Psoas muscle (tissue), 8 donors: Measurements from ENCODE around the gene BLOC1S4. TPM values are rescaled to one million over a fixed set of nuclear protein-coding genes. Genes with fewer than 3 reads are reported as not detected.

Experiments used
- ATAC-seq, 4 donors: fragments of 200-7000 bp; cut with Tn5 transposase; one replicate each; pipeline ENCODE4 v1.9.1; 2020; ENCODE audit warnings: moderate library complexity in 3 of 4, mild to moderate bottlenecking in 2 of 4
- DNase-seq, 2 donors: peaks; one replicate each; pipeline ENCODE4 v3.0.0-alpha.2; 2020
- H3K27ac ChIP-seq: fragments of 200-600 bp; one replicate; pipeline ENCODE4 v1.8.0; 2022
- H3K27me3 ChIP-seq, 3 donors: fragments of 200-600 bp in 1 of 3; one replicate each; pipeline versions ENCODE4 v1.6.1 to v1.8.0; 2013 to 2022; ENCODE audit warnings: low read length in 2 of 3, mild to moderate bottlenecking in 2 of 3, moderate library complexity in 1 of 3; ENCODE audit not compliant: insufficient read depth in 3 of 3
- H3K36me3 ChIP-seq, 2 donors: fragments of 200-600 bp in 1 of 2; one replicate each; pipeline versions ENCODE4 v1.6.1 to v1.8.0; 2013 to 2022; ENCODE audit warnings: low read depth in 1 of 2, mild to moderate bottlenecking in 1 of 2, moderate library complexity in 1 of 2; ENCODE audit not compliant: insufficient read depth in 1 of 2
- H3K4me1 ChIP-seq: fragments of 200-600 bp; one replicate; pipeline ENCODE4 v1.8.0; 2022
- H3K4me3 ChIP-seq: fragments of 200-600 bp; one replicate; pipeline ENCODE4 v1.8.0; 2022; ENCODE audit warnings: mild to moderate bottlenecking
- H3K9me3 ChIP-seq: fragments of 200-600 bp; one replicate; pipeline ENCODE4 v1.8.0; 2022
- CTCF ChIP-seq: fragments of 200-600 bp; IDR thresholded peaks from one replicate; pipeline ENCODE4 v1.8.0; 2022; ENCODE audit warnings: antibody characterized with exemption
- WGBS, 3 donors: extraction: QIAGEN DNeasy Blood & Tissue Kit; methylation state at CpG; one replicate each; pipeline versions ENCODE4 v1.1.6 to v1.1.7; 2013; 5-methylcytosine and 5-hydroxymethylcytosine counted together
- intact Hi-C, 2 donors: fragments of 100-400 bp; cut with DNase I; formaldehyde crosslinking; loops; one replicate each; pipeline versions ENCODE4 v1.11.0 to v1.14.2; 2022
- polyA plus RNA-seq, 3 donors: library from polyadenylated mRNA; stranded (reverse); fragments of 200-250 nt; gene quantifications; one replicate each; pipeline ENCODE4 v1.2.3, GENCODE V29; 2013
- total RNA-seq, 4 donors: library from RNA; stranded (reverse); fragmentation: NEBNext Ultra II Directional in 2 of 4; extraction: Animal tissue kit (Norgen Biotek cat#: 25700) in 2 of 4; gene quantifications; one replicate each; pipeline versions ENCODE4 v1.2.1 to v1.2.4, GENCODE V29; 2021 to 2023
- donor health status: healthy with polysubstance abuse.
- donor health status: DM: no; HTN: no; CAD: no; lungs with moderate emphysema.
- donor health status: Bipolar disorder and iron deficiency.
- donor health status: healthy.
- donor health status: DM: yes; HTN: yes; CAD: no.
- donor health status: DM: no; HTN: no; CAD: no.
- donor health status: DM: no; HTN: no; CAD: no.
- donor health status: DM: yes; HTN: yes; CAD: no.

Gene BLOC1S4
- total and polyA plus RNA-seq, 7 donors: 7.6 to 15.0 (median 13.4) TPM

- peak; percentile 12 for TF ChIP-seq CTCF
- Histone ChIP-seq H3K27me3 (no peaks in the 10 kb centered on the region), H3K27ac (peak within 1 kb of the TSS; percentile 85), H3K4me1 (peaks cover 47% of the 10 kb centered on the region), H3K4me3 (peak within 1 kb of the TSS; percentile 97), H3K36me3 (peaks cover 0 to 13% of the 10 kb centered on the region in 2 donors), H3K9me3 (no peaks in the 10 kb centered on the region)
- peak; percentile 98 for DNase-seq
- peak; percentile 92 to 95 (median 94) for ATAC-seq
- 0 to 1% (median 1%) methylated on average over 72 of the region's 72 CpGs for WGBS, 3 donors
- intact Hi-C loops: loop anchor here (2.0 to 10.0 kb wide), 2 partner anchors 69 to 275 kb away; partner anchors contain the start of gene MRFAP1 (in 1 of the 2)
These were observed 6.5 kb upstream of the BLOC1S4 start, which contains the start of gene MRFAP1L1 for GRCh38 chr4:6709230-6710114. Gene MRFAP1L1, minus strand, starts transcription at chr4:6709865. Its CDS starts 236 bp downstream, at chr4:6709629.

- no peak for TF ChIP-seq CTCF
- intact Hi-C loops: loop anchor here in 1 of 2 donors (10.0 kb wide), 1 partner anchor 275 kb away; no protein-coding TSS in a partner anchor
- Histone ChIP-seq H3K27ac (peak overlapping the region; percentile 85), H3K36me3 (peaks cover 0 to 13% of the 10 kb centered on the region in 2 donors), H3K27me3 (no peaks in the 10 kb centered on the region), H3K4me1 (peaks cover 41% of the 10 kb centered on the region), H3K9me3 (no peaks in the 10 kb centered on the region), H3K4me3 (peak overlapping the region; percentile 97)
- peak in 3 of 4 donors; percentile 7 to 22 (median 12) for ATAC-seq
- 9 to 14% (median 11%) methylated on average over 6 of the region's 6 CpGs for WGBS, 3 donors
- DNase-seq: no peak
These were observed 5.7 kb upstream of the BLOC1S4 start for GRCh38 chr4:6710282-6710681.

- Histone ChIP-seq H3K9me3 (no peaks in the 10 kb centered on the region), H3K36me3 (peaks cover 0 to 11% of the 10 kb centered on the region in 2 donors), H3K4me1 (peaks cover 37% of the 10 kb centered on the region), H3K27me3 (no peaks in the 10 kb centered on the region), H3K27ac (no peak overlapping the region), H3K4me3 (no peak overlapping the region)
- DNase-seq (no peak), ATAC-seq (no peak)
- intact Hi-C loops: loop anchor here in 1 of 2 donors (10.0 kb wide), 1 partner anchor 274 kb away; no protein-coding TSS in a partner anchor
- no peak for TF ChIP-seq CTCF
- 74 to 78% (median 75%) methylated on average over 2 of the region's 2 CpGs for WGBS, 3 donors
These were observed 5.0 kb upstream of the BLOC1S4 start for GRCh38 chr4:6710996-6711395.

- Histone ChIP-seq H3K9me3 (no peaks in the 10 kb centered on the region), H3K27ac (peak overlapping the region; percentile 99), H3K4me3 (no peak overlapping the region), H3K4me1 (peaks cover 28% of the 10 kb centered on the region), H3K27me3 (no peaks in the 10 kb centered on the region), H3K36me3 (no peaks in the 10 kb centered on the region)
- no peak for ATAC-seq
- 80 to 100% (median 96%) methylated on average over 1 of the region's 1 CpG for WGBS, 3 donors
- intact Hi-C loops: loop anchor here (5.0 to 10.0 kb wide), 3 partner anchors 67 to 357 kb away; partner anchors contain the start of gene KIAA0232 (in 1 of the 2)
- no peak for TF ChIP-seq CTCF
- DNase-seq: no peak
These were observed 1.0 kb upstream of the BLOC1S4 start for GRCh38 chr4:6714954-6715353.
